Activated CD4-positive, alpha-beta T cell treated with anti-CD3 and anti-CD28 coated beads, Interleukin-2, amount 10 ng/mL, durations not matched to agents 7 days and 5 days (primary cell): ENCODE results near the gene RHEX. TPM values are rescaled to one million over a fixed set of nuclear protein-coding genes. Genes with fewer than 3 reads are reported as not detected.
A peak's percentile ranks its signal among the peaks of the same experiment; 100 is the strongest.

Experiments used
- CTCF ChIA-PET: fragments of 350-600 bp; sonication (Branson Sonifier 250); formaldehyde crosslinking; loops from one replicate; lab custom pipeline; 2021; ENCODE audit warnings: antibody characterized with exemption; lab: Charles Lee
- POLR2A ChIA-PET: fragments of 350-600 bp; sonication (Branson Sonifier 250); formaldehyde crosslinking; loops from one replicate; lab custom pipeline; 2021; ENCODE audit warnings: antibody characterized with exemption; lab: Charles Lee
- DNase-seq: peaks from one replicate; pipeline ENCODE4 v3.0.0-alpha.2; 2020
- H3K27ac Mint-ChIP-seq: one replicate; pipeline ENCODE4 v1.8.0; 2021; ENCODE audit warnings: mild to moderate bottlenecking, moderate library complexity, mixed read lengths
- H3K27me3 Mint-ChIP-seq: one replicate; pipeline ENCODE4 v1.8.0; 2021; ENCODE audit warnings: mixed read lengths
- H3K36me3 Mint-ChIP-seq: one replicate; pipeline ENCODE4 v1.8.0; 2021; ENCODE audit warnings: low read depth, mixed read lengths
- H3K4me1 Mint-ChIP-seq: one replicate; pipeline ENCODE4 v1.8.0; 2021; ENCODE audit warnings: mixed read lengths
- H3K4me3 Mint-ChIP-seq: one replicate; pipeline ENCODE4 v1.8.0; 2021; ENCODE audit warnings: mild to moderate bottlenecking, moderate library complexity, mixed read lengths
- H3K9me3 Mint-ChIP-seq: one replicate; pipeline ENCODE4 v1.8.0; 2021; ENCODE audit warnings: mixed read lengths
- total RNA-seq, 2 experiments: library from RNA; stranded (reverse); gene quantifications; one replicate each; pipeline ENCODE4 v1.2.3, GENCODE V29; 2021

The RHEX gene
- total RNA-seq, 2 experiments from 2014 or later = not detected

DNA sequence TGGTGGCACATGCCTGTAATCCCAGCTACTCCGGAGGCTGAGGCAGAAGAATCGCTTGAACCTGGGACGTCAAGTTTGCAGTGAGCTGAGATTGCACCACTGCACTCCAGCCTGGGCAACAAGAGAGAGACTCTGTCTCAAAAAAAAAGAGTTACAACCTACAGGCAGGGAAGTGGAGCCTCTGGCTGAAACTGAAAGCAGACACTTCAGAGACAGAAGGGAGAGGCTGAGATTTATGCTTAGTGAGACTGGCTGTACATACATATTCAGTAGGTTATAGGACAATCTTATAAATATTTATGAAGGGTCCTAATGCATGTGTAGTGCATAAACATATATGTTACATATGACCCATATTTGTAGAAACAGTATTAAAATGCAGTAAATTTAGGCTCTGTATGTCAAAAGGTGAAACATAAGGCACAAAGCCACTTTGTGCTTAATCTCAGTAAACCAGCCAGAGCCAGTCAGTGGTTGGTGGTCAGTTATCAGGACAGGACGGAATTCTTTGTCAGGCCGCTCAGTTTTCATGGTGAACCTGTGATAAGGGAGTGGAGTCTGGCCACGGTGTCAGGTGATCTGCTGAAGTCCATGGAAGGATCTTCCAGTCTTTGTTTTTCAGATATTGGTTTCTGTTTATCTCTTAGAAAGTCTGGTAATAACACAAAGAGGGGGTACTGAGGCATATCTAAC lies 13.7 kb downstream of the RHEX start:
- peaks cover 26% of the 10 kb centered on the region for H3K4me1 Mint-ChIP-seq
- peaks cover 4% of the 10 kb centered on the region for H3K9me3 Mint-ChIP-seq
- POLR2A ChIA-PET = no interaction called here
- no peak overlapping the region for H3K4me3 Mint-ChIP-seq
- peaks cover 33% of the 10 kb centered on the region for H3K27me3 Mint-ChIP-seq
- CTCF ChIA-PET = no interaction called here
- DNase-seq = peak; percentile 43
- no peak overlapping the region for H3K27ac Mint-ChIP-seq
- H3K36me3 Mint-ChIP-seq = peaks cover 1% of the 10 kb centered on the region

DNA sequence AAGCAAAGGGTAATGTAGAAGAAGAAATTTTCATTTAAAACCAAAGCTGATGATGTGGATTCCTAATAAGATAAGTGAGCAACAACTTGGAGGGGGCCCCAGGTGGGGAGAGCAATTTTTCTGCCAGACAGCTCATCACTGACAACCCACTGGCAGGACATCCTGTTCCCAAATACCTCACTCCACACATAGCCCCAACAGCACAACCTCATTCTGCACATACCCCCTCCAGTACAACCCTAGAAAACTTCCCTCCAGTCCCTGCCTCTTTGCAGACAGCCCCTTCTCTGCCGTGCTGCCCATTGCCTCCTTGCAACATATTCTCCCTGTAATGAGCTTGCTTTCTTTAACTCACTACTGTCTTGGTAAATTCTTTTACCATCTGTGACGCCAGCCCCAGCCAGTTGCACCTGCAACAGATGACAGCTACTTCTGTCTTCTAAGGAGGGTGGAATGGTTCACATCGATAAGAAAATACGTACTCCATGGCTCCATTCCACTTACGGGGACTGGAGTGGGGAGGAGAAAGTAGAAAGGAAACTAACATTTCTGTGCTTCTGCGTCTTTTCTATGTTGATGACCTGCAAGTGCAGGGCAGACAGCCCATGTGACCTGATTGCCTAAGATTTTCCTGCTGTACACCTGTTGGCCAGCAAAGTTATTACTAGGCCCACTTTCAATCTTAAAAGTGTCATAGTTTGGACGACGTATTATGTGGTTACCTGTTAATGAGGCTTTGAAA lies 14.7 kb downstream of the RHEX start:
- Mint-ChIP-seq H3K9me3 (peaks cover 4% of the 10 kb centered on the region), H3K4me3 (peak overlapping the region; percentile 25), H3K27ac (no peak overlapping the region), H3K4me1 (peaks cover 26% of the 10 kb centered on the region), H3K36me3 (peaks cover 1% of the 10 kb centered on the region), H3K27me3 (peaks cover 33% of the 10 kb centered on the region)
- POLR2A ChIA-PET = no interaction called here
- no peak for DNase-seq
- CTCF ChIA-PET = no interaction called here

DNA sequence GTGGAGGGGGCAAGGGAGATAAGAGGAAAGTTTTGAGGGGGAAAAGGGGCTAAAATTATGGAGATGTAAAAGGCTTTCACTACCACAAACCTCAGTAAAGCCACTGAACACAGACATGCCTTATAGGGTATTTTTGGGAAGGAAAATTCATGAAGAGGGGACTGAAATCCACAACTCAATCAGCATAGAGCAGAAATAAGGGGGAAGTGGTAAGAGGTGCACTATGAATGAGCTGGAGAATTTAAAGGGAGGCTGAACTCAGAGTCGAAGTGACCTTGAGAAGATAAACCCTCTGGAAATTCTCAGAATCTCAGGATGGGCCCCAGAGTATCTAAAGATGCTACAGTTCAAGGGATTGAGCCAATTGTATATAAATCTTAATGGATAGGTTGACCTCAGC lies 15.3 kb downstream of the RHEX start:
- no peaks in the 10 kb centered on the region for H3K9me3 Mint-ChIP-seq
- CTCF ChIA-PET = interaction anchor here (0.6 kb wide), 1 partner anchor 65 kb away, joined by 4 read pairs; no protein-coding TSS in a partner anchor
- H3K36me3 Mint-ChIP-seq = no peaks in the 10 kb centered on the region
- POLR2A ChIA-PET = no interaction called here
- no peak overlapping the region for H3K27ac Mint-ChIP-seq
- DNase-seq = no peak
- peaks cover 26% of the 10 kb centered on the region for H3K4me1 Mint-ChIP-seq
- H3K4me3 Mint-ChIP-seq = no peak overlapping the region
- peaks cover 33% of the 10 kb centered on the region for H3K27me3 Mint-ChIP-seq

DNA sequence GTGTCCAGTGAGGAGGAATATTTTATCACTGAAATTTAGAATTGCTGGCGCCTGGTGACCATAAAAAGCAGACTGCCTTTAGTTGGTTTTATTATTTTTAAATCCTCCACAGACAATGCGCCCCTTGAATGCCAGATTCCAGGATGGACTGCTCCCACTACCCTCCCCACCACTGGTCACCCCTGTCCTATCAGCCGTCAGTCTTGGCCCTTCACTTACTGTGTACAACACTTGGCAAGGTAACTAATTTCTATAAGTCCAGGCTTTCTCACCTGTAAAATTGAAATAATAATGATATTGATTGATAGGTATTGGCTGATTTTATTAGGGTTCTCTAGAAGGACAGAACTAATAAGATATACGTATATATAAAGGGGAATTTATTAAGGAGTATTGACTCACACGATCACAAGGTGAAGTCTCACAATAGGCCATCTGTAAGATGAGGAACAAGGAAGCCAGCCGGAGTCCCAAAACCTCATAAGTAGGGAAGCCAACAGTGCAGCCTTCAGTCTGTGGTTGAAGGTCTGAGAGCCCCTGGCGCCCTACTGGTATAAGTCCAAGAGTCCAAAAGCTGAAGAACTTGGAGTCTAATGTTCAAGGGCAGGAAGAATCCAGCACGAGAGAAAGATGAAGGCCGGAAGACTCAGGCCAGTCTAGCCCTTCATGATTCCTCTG lies 17.8 kb downstream of the RHEX start:
- H3K9me3 Mint-ChIP-seq = no peaks in the 10 kb centered on the region
- peaks cover 24% of the 10 kb centered on the region for H3K4me1 Mint-ChIP-seq
- H3K27ac Mint-ChIP-seq = no peak overlapping the region
- H3K27me3 Mint-ChIP-seq = peaks cover 46% of the 10 kb centered on the region
- POLR2A ChIA-PET = no interaction called here
- H3K36me3 Mint-ChIP-seq = no peaks in the 10 kb centered on the region
- CTCF ChIA-PET = no interaction called here
- no peak for DNase-seq
- no peak overlapping the region for H3K4me3 Mint-ChIP-seq

DNA sequence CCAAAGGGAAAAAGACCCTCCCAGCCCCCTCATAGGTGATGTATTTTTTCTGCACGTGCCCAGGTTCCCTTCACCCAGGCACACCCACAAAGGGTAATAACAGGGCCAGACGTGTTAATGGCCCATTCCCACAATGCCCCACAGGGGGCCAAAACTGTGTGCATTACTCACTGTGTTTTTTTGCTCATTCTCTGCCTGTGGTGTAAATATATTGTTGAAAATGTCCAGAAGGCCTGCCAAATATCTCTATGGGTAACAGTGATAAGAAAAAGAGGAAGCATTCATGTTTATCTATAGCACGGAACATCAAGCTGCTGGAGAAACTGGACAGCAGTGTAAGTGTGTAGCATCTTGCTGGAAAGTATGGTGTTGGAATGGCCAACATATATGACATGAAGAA lies 21.9 kb downstream of the RHEX start:
- H3K27me3 Mint-ChIP-seq = peaks cover 29% of the 10 kb centered on the region
- POLR2A ChIA-PET = no interaction called here
- CTCF ChIA-PET = interaction anchor here (0.6 kb wide), 1 partner anchor 18 kb away, joined by 6 read pairs; no protein-coding TSS in a partner anchor

DNA sequence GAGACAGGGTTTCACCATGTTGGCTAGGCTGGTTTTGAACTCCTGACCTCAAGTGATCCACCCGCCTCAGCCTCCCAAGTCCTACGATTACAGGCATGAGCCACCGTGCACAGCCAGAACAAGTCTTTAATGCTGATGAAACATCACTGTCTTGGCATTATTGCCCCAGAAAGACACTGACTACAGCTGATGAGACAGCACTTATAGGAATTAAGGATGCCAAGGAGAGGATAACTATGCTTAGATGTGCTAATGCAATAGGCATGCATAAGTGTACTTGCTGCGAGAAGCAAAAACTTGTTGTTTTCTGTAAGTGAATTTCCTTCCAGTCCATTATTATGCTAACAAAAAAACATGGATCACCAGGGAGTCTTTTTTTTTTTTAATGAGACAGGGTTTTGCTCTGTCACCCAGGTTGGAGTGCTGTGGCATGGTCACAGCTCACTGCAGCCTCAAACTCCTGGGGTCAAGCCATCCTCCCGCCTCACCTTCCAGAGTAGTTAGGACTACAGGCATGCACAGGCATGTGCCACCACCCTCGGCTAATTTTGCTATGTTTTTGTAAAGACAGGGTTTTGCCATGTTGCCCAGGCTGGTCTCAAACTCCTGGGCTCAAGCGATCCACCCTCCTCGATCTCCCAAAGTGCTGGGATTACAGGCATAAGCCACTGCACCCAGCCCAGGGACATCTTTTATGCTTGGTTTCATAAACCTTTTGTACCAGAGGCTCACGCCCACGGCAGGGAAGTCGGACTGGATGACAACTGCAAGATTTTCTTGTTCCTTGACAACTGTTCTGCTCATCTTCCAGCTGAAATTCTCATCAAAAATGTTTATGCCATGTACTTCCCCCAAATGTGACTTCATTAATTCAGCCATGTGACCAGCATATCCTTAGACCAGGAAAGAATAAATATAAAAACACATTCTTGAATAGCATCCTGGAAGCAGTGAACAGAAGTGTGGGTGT lies 23.1 kb downstream of the RHEX start:
- Mint-ChIP-seq H3K9me3 (no peaks in the 10 kb centered on the region), H3K4me1 (peaks cover 22% of the 10 kb centered on the region), H3K36me3 (no peaks in the 10 kb centered on the region), H3K27ac (no peak overlapping the region), H3K4me3 (no peak overlapping the region), H3K27me3 (peaks cover 26% of the 10 kb centered on the region)
- no peak for DNase-seq
- POLR2A ChIA-PET = no interaction called here
- CTCF ChIA-PET = interaction anchor here (0.7 to 1.6 kb wide), 2 partner anchors 16 to 638 kb away, joined by 3 to 4 read pairs; no protein-coding TSS in a partner anchor

More for the DNA sequence above, 21.9 kb downstream of the RHEX start:
- Mint-ChIP-seq H3K4me3 (no peak overlapping the region), H3K4me1 (peaks cover 9% of the 10 kb centered on the region), H3K36me3 (no peaks in the 10 kb centered on the region), H3K9me3 (no peaks in the 10 kb centered on the region), H3K27ac (no peak overlapping the region)
- DNase-seq = no peak

DNA sequence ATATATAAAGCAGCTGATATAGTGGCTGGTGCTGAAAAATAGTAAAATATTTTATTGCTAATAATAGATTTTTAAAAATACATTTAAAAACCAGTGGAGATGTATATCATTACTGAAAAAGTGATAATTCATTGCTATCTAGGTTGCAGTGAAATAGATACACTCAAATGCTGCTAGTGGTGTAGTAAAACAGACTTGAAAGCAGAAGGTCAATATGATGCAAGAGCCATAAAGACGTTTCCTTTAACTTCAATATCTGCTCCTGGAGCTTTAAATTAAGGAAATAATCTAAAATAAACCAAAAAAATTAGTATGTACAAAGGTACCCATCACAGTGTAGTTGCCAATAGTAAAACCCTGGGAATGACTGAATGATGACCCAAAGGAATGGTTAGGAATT lies 26.2 kb downstream of the RHEX start:
- H3K27ac Mint-ChIP-seq = no peak overlapping the region
- DNase-seq = no peak
- no peaks in the 10 kb centered on the region for H3K9me3 Mint-ChIP-seq
- H3K4me3 Mint-ChIP-seq = no peak overlapping the region
- peaks cover 30% of the 10 kb centered on the region for H3K27me3 Mint-ChIP-seq
- ChIA-PET CTCF (interaction anchor here (0.6 kb wide), 1 partner anchor 585 kb away, joined by 3 read pairs; no protein-coding TSS in a partner anchor), POLR2A (no interaction called here)
- no peaks in the 10 kb centered on the region for H3K36me3 Mint-ChIP-seq
- peaks cover 29% of the 10 kb centered on the region for H3K4me1 Mint-ChIP-seq

DNA sequence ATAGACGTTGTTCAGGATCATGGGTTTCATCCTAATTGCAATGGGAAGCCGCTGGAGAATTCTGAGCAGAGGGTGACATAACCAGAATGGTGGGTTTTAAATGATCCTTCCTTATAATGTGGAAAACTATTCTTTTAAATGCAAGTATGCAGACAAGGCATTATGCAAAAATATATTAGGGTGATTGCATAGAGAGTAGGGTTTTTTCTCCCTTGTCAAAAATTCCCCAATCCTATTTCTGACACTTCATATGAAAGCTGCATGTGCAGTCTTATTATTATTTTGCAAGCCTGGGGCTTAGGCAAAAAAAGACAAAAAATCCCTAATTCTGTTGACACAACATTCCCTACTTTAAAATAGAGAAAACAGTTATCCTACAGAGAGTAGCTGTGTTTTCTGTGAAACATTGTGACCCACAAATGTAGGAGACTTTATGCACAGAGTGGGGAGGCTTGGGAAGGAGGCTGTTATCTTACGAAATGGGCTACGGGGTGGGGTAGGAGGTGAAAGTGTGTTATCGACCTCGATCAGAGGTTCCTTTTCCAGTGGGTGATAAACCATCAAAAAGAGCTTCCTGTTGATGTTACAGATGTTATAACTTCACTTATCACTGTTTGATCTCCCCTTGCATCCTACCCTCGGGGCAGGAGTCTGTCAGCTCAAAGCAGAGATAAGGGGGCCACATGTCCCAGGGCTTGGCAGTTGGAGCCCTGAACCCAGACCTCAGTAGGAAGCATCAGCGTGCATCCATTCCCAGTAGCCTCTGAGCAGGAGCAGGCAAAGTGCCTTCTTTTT lies 27.2 kb downstream of the RHEX start:
- DNase-seq = peak; percentile 24
- peak overlapping the region; percentile 59 for H3K27ac Mint-ChIP-seq
- peaks cover 29% of the 10 kb centered on the region for H3K4me1 Mint-ChIP-seq
- H3K36me3 Mint-ChIP-seq = no peaks in the 10 kb centered on the region
- ChIA-PET POLR2A (no interaction called here), CTCF (interaction anchor here (0.6 to 0.9 kb wide), 2 partner anchors 81 to 377 kb away, joined by 3 to 4 read pairs; no protein-coding TSS in a partner anchor)
- H3K9me3 Mint-ChIP-seq = no peaks in the 10 kb centered on the region
- peak overlapping the region; percentile 17 for H3K4me3 Mint-ChIP-seq
- H3K27me3 Mint-ChIP-seq = peaks cover 33% of the 10 kb centered on the region

DNA sequence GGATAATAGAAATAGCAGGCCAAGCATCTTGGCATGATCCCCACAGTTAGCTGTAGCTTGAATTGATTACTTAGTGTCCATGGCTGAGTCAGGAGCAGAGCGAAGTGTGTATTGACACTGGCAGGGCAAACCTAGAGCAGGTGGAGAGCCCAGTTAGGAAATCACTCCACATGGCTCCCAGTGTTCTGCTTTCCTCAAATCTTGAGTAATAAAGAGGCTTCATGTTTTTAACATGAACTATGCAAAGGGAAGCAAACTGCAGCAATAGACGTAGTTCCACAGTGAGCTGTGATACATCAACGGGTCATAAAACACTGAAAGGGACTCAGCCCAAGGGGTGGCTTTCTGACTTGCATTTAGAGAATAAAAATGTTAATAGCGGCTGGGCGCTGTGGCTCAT lies 28.9 kb downstream of the RHEX start:
- ChIA-PET CTCF (interaction anchor here (1.2 to 1.6 kb wide), 3 partner anchors 15 to 168 kb away, joined by 3 to 4 read pairs (median 4); no protein-coding TSS in a partner anchor), POLR2A (no interaction called here)
- no peak for DNase-seq
- Mint-ChIP-seq H3K9me3 (no peaks in the 10 kb centered on the region), H3K4me3 (no peak overlapping the region), H3K27ac (no peak overlapping the region), H3K36me3 (no peaks in the 10 kb centered on the region), H3K4me1 (peaks cover 29% of the 10 kb centered on the region), H3K27me3 (peaks cover 33% of the 10 kb centered on the region)

DNA sequence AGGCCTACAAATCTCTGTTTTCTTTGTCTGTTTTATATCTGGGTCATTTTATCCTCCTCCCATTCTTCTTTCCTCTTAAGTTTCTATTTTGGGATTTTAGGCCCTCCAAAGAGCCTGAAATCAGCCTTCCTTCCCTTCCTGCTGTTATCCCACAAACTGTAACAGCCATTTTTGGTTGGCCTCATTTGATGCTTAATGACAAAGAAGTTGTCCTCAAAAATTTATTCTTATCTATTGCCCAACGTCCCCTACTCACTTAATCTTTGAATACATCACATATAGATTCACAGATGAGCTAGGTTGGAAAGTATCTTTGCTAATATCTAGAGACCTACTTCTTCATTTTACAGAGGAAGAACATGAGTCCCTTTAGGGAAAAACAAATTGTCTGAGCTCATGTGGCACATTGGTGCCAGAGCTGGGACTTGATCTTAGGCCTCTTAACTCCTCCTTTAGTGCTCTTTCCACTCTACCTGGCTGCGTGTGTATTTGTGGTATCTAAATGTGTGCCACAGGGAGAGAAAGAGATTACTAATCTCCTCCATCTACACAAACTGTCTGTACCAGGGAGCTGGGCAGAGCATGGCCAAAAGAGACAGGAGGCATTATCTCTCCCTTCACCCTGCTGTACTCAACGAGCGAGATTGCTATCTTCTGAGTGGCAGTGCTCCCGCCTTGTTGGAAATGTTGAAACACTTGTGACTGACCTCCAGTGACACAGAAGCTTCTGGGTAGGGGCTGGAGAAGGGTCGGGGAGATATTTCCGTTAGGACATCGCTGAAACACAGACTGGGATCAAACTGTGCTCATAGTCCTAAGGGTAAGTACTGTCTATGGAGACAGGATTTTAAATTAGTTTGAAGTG lies 30.1 kb downstream of the RHEX start:
- no peak overlapping the region for H3K27ac Mint-ChIP-seq
- H3K36me3 Mint-ChIP-seq = no peaks in the 10 kb centered on the region
- DNase-seq = no peak
- peaks cover 26% of the 10 kb centered on the region for H3K4me1 Mint-ChIP-seq
- CTCF ChIA-PET = interaction anchor here (1.4 to 1.6 kb wide), 2 partner anchors 14 to 23 kb away, joined by 4 read pairs; no protein-coding TSS in a partner anchor
- POLR2A ChIA-PET = interaction anchor here (0.6 kb wide), 1 partner anchor 64 kb away, joined by 4 read pairs; no protein-coding TSS in a partner anchor
- peaks cover 35% of the 10 kb centered on the region for H3K27me3 Mint-ChIP-seq
- H3K9me3 Mint-ChIP-seq = no peaks in the 10 kb centered on the region
- no peak overlapping the region for H3K4me3 Mint-ChIP-seq

DNA sequence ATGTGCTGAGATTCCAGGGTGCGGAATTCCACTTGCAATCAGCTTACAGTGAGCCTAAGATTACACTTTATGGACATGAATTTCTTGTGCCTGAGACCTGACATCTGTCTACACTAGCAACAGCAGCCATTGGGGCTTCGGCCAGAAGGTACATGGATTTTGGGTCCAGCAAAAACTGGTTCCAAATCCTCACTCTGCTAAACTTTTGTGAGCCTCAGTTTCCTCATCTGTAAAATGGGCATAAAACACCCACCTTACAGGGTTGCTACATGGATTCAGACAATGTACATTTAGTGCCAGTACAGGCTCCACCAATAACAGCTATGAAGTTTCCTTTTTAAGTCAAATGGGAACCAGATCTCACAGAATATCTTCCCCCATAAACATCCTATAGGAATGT lies 30.8 kb downstream of the RHEX start:
- Mint-ChIP-seq H3K4me3 (no peak overlapping the region), H3K36me3 (no peaks in the 10 kb centered on the region), H3K27me3 (peaks cover 35% of the 10 kb centered on the region), H3K27ac (no peak overlapping the region), H3K4me1 (peaks cover 26% of the 10 kb centered on the region), H3K9me3 (no peaks in the 10 kb centered on the region)
- ChIA-PET CTCF (no interaction called here), POLR2A (no interaction called here)
- no peak for DNase-seq
